ENCODE results near the gene VOPP1.
A peak's percentile ranks its signal among the peaks of the same experiment; 100 is the strongest.
"Not testable (repeated sequence)": the region's sequence is repeated elsewhere in the genome, so short reads cannot be mapped to it uniquely, and the experiment has no call there.

The VOPP1 gene

DNA sequence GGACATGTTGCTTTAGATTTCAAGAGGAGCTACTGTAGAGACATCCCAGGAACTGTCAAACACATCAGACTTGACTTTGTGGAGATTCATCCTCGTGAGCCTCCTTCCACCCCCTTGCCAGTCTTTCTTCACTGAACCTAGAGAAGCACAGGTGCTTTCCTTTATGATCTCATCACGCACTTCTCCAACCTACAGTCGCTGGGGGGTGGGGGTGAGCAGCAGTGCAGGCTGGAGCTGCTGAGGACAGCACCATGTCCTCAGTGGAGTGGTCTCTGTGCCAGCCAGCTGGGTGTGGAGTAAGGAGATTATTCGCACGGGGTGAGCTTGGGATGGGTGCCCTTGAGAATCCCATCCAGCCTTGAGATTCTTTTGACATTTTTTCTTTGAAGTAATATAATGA, 88.1 kb downstream of the VOPP1 start:
- Mint-ChIP-seq H3K9me3 (no peaks in the 10 kb centered on the region), H3K4me3 (no peak overlapping the region), H3K4me1 (ENCODE audit: low read depth) (peaks cover 10% of the 10 kb centered on the region), H3K27ac (peak overlapping the region; percentile 28), H3K27me3 (no peaks in the 10 kb centered on the region), H3K36me3 (ENCODE audit: low read depth) (peaks cover 92% of the 10 kb centered on the region)
- intact Hi-C loops (cut with micrococcal nuclease): no loop called here

DNA sequence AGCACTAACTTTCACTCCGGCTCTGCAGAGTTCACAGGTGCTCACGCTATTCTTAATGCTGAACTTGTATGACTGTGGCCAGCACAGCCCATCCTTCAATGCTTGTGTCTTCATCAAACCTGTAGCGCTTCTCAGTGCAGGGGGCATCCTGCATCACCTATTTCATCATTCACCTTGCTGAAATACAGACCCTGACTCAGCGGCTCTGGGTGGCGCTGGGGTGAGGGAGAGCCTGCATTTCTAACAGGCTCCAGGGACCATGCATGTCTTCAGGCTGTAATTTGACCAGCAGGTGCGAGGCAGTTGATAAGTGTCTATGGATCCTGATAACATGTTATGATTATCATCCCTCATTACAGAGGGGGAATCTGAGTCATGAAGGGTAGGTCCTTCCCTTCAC, 89.3 kb downstream of the VOPP1 start:
- H3K27ac Mint-ChIP-seq: no peak overlapping the region
- H3K4me1 Mint-ChIP-seq (ENCODE audit: low read depth): peaks cover under 1% of the 10 kb centered on the region
- intact Hi-C loops (cut with micrococcal nuclease): no loop called here

DNA sequence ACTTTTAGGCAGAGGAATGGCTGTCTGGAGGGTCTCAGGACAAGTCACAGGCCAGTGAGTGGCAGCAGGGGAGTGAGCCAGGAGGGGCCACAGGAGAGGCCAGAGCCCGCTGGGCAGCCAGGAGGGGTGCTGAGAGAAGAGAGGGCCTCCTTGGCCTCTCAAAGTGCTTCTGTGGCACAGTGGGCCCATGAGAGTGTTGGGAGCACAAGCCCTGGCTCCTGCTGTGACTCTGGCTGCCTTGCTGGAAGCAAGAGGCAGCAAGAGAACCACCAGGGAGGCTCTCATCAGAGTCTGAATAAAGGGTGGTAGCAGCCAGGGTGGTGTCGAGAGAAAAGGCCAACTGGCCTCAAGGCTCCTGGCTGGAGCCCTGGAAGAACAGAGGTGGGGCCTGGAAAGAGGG, 91.1 kb downstream of the VOPP1 start:
- Mint-ChIP-seq H3K27ac (no peak overlapping the region), H3K9me3 (no peaks in the 10 kb centered on the region), H3K27me3 (no peaks in the 10 kb centered on the region), H3K36me3 (ENCODE audit: low read depth) (peaks cover 89% of the 10 kb centered on the region), H3K4me1 (ENCODE audit: low read depth) (no peaks in the 10 kb centered on the region), H3K4me3 (no peak overlapping the region)
- intact Hi-C loops (cut with micrococcal nuclease): no loop called here

More for the DNA sequence above, 89.3 kb downstream of the VOPP1 start:
- H3K27me3 Mint-ChIP-seq: no peaks in the 10 kb centered on the region
- no peaks in the 10 kb centered on the region for H3K9me3 Mint-ChIP-seq
- H3K36me3 Mint-ChIP-seq (ENCODE audit: low read depth): peaks cover 89% of the 10 kb centered on the region
- no peak overlapping the region for H3K4me3 Mint-ChIP-seq

DNA sequence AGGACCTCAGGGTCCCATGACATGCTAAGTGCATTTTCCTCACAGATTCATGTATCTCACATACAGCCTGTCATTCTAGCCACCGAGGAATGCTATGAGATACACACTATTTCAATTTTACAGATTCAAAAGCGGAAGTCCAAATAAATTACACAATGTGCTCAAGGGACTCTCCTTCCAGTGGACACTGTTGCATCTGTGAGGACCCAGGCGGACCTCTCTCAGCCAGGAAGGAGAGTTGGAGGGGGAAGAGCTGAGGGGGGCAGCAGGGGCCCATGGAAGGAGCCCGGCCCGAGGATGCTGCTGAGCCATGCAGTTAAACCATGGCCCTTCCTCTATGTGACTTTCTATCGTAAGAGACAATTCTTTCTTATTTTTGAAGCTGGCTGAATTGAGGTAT, 93.6 kb downstream of the VOPP1 start:
- Mint-ChIP-seq H3K27me3 (no peaks in the 10 kb centered on the region), H3K4me3 (no peak overlapping the region), H3K27ac (no peak overlapping the region), H3K4me1 (ENCODE audit: low read depth) (peaks cover 18% of the 10 kb centered on the region), H3K9me3 (no peaks in the 10 kb centered on the region), H3K36me3 (ENCODE audit: low read depth) (peaks cover 89% of the 10 kb centered on the region)
- intact Hi-C loops (cut with micrococcal nuclease): no loop called here

DNA sequence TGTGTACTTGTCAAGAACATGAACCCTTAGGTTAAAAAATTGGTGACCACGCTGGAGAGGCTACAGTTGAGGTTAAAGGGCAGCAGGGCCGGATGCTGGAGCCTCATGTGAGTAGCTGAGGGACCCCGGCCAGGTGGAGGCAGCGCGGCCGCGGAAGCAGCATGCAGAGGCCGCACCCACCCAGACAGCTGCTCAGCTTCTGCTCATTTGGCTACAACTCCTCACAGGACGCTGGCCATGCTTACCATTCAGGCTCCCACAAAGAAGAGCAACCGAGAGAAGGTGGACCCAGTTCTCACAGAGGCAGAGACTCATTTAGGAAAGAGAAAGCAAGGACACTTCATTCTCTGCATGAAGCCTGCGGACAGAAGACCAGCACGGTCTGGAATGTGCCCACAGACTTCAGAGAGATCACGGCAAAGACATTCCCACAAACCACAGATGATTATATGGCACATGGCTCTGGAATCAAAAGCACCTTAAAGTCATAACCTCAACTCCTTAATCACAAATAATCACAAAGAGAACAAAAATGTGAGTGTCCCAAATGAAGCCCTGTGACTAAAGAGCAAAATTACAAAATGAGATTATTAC, 94.4 kb downstream of the VOPP1 start:
- H3K4me3 Mint-ChIP-seq: no peak overlapping the region
- intact Hi-C loops (cut with micrococcal nuclease): no loop called here
- H3K4me1 Mint-ChIP-seq (ENCODE audit: low read depth): peaks cover 18% of the 10 kb centered on the region
- H3K27ac Mint-ChIP-seq: no peak overlapping the region
- H3K36me3 Mint-ChIP-seq (ENCODE audit: low read depth): peaks cover 89% of the 10 kb centered on the region
- H3K9me3 Mint-ChIP-seq: no peaks in the 10 kb centered on the region
- no peaks in the 10 kb centered on the region for H3K27me3 Mint-ChIP-seq

DNA sequence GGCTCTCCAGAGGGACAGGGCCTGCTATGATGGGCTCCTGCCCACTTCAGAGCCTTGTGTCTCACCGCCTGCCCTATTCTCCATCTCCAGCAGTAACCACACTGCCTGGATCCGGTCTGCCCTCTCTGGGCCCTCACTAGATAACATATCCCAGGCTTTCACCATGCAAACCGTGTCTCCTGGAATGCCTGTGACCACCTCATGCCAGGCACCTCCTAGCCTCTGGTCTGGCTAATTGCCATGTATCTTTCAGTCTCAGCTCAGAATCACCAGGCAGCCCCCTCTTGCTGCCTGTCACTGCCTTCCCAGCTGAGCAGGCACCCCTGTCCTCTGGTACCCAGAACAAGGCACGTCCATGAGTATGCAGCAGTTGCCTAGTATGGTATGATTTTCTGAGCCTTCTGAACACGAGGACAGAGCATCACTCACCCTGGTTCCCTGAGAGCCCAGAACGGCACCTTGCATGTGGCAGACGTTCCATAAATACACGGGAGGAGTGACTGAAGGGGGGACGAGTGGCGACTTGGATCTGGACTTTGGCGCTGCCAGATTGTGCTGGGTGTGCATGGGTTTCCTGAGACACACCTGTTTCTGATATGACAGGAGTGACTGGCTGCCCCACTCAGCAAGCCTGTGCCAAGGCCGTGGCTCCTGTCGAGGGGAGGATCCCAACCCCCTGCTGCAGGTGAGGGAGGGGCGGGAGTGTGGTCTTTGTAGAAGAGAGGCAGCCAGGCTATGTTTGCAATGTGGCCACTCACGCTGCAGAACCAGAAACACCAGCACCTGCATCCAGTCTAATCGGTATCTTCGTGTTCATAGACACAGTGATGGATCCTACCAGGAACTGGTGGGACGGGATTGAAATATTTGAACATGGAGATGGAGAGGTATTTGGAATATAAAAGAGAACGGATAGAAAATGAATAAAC, 95.2 kb downstream of the VOPP1 start:
- peaks cover 18% of the 10 kb centered on the region for H3K4me1 Mint-ChIP-seq (ENCODE audit: low read depth)
- peak overlapping the region; percentile 38 for H3K27ac Mint-ChIP-seq
- H3K36me3 Mint-ChIP-seq (ENCODE audit: low read depth): peaks cover 86% of the 10 kb centered on the region
- H3K9me3 Mint-ChIP-seq: no peaks in the 10 kb centered on the region
- intact Hi-C loops (cut with micrococcal nuclease): no loop called here
- no peak overlapping the region for H3K4me3 Mint-ChIP-seq
- no peaks in the 10 kb centered on the region for H3K27me3 Mint-ChIP-seq

DNA sequence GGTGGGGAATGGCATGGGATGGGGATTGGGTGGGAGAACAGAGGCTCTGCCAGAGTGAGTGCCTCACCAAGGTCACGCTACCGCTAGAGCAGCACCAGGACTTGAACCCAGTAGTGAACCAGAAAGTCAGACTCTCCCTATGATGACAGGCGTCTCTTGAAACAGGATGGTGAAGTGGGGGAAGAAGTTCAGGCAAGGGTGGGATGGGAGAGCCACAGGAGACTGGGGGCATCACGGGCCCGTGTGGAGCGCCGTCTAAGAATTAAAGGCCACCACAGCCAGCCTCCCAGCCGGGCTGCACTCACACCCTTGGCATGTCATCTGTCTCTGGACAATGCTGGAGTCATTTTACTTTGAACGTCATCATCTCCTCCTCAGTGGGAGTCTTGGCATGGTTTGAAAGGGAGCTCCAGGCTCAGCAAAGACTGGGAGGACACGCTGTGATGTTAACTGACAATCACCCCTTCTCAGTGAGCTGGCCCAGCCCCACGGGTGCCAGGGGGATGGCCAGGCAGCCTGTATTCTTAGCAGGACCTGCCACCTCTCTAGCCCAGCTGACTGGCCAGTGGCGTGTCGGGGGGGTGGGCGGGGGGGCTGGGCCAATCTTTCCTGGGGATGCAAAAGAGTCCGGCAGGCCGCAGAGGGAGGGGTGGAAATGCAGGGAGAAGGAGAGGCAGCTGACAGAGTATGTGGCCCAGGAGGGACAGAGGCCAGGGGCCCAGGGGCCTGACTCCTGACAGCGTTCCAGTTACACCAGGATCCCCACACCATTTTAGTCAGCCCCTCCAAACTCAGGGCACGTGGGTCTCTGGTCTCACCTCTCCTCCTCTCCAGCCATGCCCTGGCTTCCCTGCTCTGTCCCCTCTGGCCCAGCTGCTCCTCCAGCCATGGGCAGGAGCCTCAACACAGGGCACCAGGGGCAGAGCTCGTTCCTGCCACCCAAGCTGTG, 96.2 kb downstream of the VOPP1 start:
- intact Hi-C loops (cut with micrococcal nuclease): no loop called here
- Mint-ChIP-seq H3K4me3 (no peak overlapping the region), H3K4me1 (ENCODE audit: low read depth) (peaks cover 18% of the 10 kb centered on the region), H3K27ac (peak overlapping the region; percentile 38), H3K9me3 (no peaks in the 10 kb centered on the region), H3K36me3 (ENCODE audit: low read depth) (peaks cover 87% of the 10 kb centered on the region), H3K27me3 (no peaks in the 10 kb centered on the region)

DNA sequence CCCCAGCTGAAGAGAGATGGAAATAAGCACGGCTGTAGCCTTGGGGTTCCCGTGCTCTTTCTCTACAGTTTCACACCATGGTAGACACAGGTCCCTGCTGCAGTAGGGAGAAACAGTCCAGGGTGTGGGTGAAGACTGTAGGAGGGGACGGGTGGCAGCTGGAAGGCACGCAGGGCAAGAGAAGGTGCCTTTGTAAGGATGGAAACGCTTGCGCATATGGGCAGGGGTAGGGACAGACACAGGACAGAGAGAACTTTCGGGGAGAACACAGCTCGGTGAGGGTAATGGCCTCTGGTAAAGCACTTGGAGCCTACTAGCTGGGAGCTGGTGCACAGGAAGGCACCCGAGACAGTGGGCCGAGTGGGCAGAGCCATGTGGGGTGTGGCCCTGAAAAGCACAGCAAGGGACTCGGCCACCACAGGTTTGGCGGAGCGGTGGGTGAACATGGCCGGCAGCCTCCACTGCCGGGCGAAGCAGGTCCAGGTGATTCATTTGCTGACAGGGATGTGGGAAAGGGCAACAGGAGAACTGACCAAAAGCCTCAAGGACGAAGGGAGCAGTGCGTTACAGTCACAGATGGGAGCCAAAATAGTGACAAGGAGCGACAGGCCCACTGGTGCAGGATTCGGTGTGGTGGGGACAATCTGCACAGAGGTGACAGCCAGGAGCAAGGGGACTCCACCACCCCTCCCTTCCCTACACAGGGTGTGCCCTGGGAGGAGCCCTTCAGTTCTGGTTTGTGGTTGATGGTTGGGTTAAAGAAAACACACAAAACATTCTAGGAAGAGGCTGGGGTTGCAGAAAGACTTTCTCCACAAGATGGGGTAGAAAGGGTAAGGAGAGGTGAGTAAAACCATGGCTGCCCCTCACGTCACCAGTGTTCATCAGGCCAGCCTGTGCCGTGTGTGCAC, 97.1 kb downstream of the VOPP1 start:
- peak overlapping the region; percentile 22 for H3K27ac Mint-ChIP-seq
- intact Hi-C loops (cut with micrococcal nuclease): no loop called here
- no peaks in the 10 kb centered on the region for H3K27me3 Mint-ChIP-seq
- H3K4me1 Mint-ChIP-seq (ENCODE audit: low read depth): peaks cover 18% of the 10 kb centered on the region
- H3K36me3 Mint-ChIP-seq (ENCODE audit: low read depth): peaks cover 84% of the 10 kb centered on the region
- no peaks in the 10 kb centered on the region for H3K9me3 Mint-ChIP-seq
- H3K4me3 Mint-ChIP-seq: no peak overlapping the region

DNA sequence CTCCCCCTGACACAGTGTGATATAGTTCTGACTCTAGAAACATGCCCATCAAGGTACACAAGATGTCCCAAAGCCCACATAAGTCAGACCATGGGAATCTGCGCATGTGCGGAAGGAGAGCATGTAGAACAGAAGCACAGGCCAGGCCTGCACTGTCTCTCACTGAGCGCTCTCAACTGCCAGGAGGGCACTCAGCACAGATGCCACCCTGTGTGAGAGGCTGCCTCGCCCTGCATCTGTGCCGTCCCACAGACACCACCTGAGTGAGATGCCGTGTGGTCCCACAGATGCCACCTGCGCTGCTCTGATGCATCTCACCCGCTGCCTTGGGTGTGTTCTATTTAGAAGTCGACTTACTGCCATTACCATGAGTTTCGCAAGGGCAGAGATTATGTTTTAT, 98.4 kb downstream of the VOPP1 start:
- Mint-ChIP-seq H3K4me1 (ENCODE audit: low read depth) (peaks cover 18% of the 10 kb centered on the region), H3K9me3 (no peaks in the 10 kb centered on the region), H3K27ac (no peak overlapping the region), H3K27me3 (no peaks in the 10 kb centered on the region), H3K4me3 (no peak overlapping the region), H3K36me3 (ENCODE audit: low read depth) (peaks cover 93% of the 10 kb centered on the region)
- intact Hi-C loops (cut with micrococcal nuclease): no loop called here

DNA sequence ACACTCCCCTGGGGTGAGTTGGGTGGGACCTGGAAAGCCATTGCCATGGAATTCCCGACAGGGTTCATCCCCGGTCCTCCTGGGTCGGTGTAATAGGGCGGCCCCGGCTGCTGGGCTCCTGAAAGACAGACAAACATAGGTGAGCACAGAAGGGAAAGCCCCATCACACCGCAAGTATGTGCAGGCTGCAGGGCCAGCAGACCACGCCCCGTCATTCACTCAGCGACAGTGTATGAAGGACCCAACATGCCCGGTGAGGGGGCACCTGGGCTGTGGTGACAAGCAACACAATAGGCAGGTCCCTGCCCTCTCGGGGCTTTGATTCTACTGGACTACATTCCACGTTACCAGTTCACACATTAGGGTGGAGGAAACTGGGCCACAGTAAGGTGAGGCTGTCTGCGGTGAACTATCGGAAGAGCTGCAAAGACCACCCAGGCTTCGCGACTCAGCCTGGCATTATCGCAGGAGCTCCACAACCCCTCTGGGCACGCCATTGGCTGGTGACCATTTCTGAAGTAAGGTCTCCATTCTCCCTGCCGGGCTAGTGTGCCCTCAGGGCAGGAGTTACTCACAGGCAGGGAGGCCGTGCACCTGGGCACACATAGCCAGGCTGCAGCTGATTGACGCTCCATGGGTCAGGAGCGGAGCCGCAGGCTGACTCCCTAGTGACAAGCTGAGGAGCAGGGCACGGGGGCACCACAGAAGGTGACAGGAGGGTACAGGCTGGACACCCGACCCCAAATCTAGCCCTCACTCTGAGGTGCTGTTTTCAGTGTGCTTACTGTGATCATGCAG, 99.2 kb downstream of the VOPP1 start:
- Mint-ChIP-seq H3K27ac (no peak overlapping the region), H3K4me3 (no peak overlapping the region), H3K9me3 (no peaks in the 10 kb centered on the region), H3K4me1 (ENCODE audit: low read depth) (peaks cover 18% of the 10 kb centered on the region), H3K36me3 (ENCODE audit: low read depth) (peaks cover 93% of the 10 kb centered on the region), H3K27me3 (no peaks in the 10 kb centered on the region)
- intact Hi-C loops (cut with micrococcal nuclease): no loop called here

DNA sequence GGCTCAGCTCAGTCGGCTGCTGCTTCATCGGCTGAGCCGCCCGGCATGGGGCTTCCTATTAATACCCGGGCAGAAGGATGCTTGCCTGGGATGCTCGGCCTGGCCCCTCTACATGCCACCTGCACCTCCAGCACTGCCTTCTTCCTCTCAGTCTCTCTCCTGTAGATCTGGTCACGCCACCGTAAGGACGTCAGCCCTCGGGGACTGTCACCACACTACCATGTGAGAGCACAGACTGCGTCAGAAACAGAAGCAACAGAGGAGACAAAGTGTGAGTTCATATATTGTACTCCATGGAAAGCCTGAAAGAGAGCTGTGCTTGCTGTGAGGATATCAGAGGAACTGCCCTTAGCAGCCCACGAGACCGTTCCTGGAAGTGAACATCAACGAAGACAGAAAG, 99.9 kb downstream of the VOPP1 start:
- H3K9me3 Mint-ChIP-seq; intact Hi-C loops (cut with micrococcal nuclease); H3K27me3 Mint-ChIP-seq; H3K4me3 Mint-ChIP-seq; H3K27ac Mint-ChIP-seq: not testable (repeated sequence)
- H3K36me3 Mint-ChIP-seq (ENCODE audit: low read depth): peaks cover 93% of the 10 kb centered on the region
- H3K4me1 Mint-ChIP-seq (ENCODE audit: low read depth): peaks cover 18% of the 10 kb centered on the region

DNA sequence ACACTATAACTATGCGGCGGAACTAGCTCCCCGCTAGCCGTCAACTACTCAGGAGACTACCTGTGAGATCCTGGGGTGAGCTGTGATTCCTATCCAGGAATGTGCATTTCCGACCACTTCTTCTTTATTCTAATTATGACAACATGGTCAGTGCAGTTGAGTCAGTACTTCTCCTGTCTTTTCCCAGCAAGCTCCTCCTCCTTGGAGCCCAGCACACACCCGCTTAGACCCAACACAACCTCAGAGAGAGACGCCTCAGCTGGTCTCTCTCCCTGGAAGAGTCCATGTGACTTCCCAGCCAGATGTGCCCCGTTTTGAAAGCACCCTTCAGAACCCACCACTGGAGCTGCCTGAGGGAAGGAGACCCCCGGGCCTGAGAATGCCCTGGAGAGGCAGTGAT, 100.7 kb downstream of the VOPP1 start:
- H3K9me3 Mint-ChIP-seq; H3K4me3 Mint-ChIP-seq; H3K27me3 Mint-ChIP-seq; H3K27ac Mint-ChIP-seq; intact Hi-C loops (cut with micrococcal nuclease): not testable (repeated sequence)
- peaks cover 18% of the 10 kb centered on the region for H3K4me1 Mint-ChIP-seq (ENCODE audit: low read depth)
- peaks cover 93% of the 10 kb centered on the region for H3K36me3 Mint-ChIP-seq (ENCODE audit: low read depth)
